ENCODE results near the gene TRIOBP. TPM values are rescaled to one million over a fixed set of nuclear protein-coding genes. Genes with fewer than 3 reads are reported as not detected.

The TRIOBP gene
- total RNA-seq, 2 donors from 2014 or later, result 74.7 to 82.2 TPM

DNA sequence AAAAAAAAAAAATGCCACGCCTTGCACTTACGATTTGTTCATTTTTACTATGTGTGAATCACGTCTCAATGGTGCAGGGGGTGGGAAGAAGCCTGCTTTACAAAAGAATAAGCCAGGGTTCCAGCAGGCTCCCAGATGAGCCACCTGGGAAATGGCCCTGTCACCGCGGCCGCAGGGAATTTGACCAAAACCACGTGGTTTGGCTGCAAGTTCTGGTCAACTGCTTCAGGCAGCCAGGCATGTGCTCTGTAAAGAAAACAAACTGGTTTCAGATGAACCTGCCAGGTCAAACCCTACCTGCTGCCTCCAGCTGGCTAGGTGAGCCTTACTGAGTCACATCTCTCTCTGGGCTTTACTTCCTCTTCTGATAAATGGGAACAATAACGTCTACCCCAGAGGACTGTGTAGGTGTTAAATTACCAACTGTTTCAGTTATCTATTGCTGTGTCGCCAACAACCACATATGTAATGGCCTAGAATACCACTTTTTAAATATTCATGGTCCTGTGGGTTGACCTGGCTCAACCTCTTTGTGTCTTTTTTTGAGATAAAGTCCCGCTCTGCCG is 80.4 kb downstream of the TRIOBP start:
- H3K27ac ChIP-seq (ENCODE audit: low read depth, low read length), result no peak overlapping the region
- no peak overlapping the region for H3K9ac ChIP-seq (ENCODE audit: extremely low read depth, low read length, poor library complexity, severe bottlenecking)

DNA sequence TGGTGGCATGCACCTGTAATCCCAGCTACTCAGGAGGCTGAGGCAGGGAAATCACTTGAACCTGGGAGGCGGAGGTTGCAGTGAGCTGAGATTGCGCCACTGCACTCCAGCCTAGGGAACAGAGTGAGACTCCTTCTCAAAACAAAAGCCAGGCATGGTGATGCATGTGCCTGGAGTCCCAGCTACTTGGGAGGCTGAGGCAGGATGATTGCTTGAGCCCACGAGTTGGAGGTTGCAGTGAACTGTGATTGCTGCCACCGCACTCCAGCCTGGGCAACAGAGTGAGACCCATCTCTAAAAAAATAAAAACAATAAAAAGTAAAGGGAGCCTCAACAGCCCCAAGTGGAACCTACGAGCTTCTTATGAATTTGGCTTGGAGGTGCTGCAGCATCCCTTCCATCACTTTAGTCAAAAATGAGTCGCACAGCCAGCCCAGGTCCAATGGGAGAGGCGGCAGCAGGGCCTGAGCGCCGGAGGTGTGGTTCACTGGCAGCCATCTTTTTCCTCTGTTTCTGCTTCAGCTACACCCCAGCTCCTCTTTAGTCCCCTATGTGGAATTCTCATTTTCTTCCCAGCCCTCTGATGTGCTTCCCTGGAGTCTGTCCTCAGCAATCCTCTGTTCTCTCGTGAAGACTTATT is 81.6 kb downstream of the TRIOBP start:
- no peak overlapping the region for H3K4me3 ChIP-seq (ENCODE audit: low read length)
- no peak overlapping the region for H3K9ac ChIP-seq (ENCODE audit: extremely low read depth, low read length, poor library complexity, severe bottlenecking)
- no peak for DNase-seq
- no peak overlapping the region for H3K4me3 Mint-ChIP-seq
- peaks cover 12% of the 10 kb centered on the region for H3K4me1 Mint-ChIP-seq
- no peak overlapping the region for H3K27ac Mint-ChIP-seq
- no peaks in the 10 kb centered on the region for H3K36me3 ChIP-seq (ENCODE audit: control insufficient read depth, insufficient read depth, low read length)
- no peak overlapping the region for H3K27ac ChIP-seq (ENCODE audit: low read depth, low read length)
- TF ChIP-seq, protein P1, sequence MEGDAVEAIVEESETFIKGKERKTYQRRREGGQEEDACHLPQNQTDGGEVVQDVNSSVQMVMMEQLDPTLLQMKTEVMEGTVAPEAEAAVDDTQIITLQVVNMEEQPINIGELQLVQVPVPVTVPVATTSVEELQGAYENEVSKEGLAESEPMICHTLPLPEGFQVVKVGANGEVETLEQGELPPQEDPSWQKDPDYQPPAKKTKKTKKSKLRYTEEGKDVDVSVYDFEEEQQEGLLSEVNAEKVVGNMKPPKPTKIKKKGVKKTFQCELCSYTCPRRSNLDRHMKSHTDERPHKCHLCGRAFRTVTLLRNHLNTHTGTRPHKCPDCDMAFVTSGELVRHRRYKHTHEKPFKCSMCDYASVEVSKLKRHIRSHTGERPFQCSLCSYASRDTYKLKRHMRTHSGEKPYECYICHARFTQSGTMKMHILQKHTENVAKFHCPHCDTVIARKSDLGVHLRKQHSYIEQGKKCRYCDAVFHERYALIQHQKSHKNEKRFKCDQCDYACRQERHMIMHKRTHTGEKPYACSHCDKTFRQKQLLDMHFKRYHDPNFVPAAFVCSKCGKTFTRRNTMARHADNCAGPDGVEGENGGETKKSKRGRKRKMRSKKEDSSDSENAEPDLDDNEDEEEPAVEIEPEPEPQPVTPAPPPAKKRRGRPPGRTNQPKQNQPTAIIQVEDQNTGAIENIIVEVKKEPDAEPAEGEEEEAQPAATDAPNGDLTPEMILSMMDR (conservative IDR thresholded peaks at IDR 0.05), result no peak
- H3K9me3 Mint-ChIP-seq, result no peaks in the 10 kb centered on the region
- peaks cover 3% of the 10 kb centered on the region for H3K36me3 Mint-ChIP-seq (ENCODE audit: low read depth)
- peaks cover 2% of the 10 kb centered on the region for H3K27me3 Mint-ChIP-seq (ENCODE audit: insufficient read depth)
- H3K27me3 ChIP-seq (ENCODE audit: control insufficient read depth, insufficient read depth, low read length, poor library complexity, severe bottlenecking), result no peaks in the 10 kb centered on the region
- H3K4me1 ChIP-seq (ENCODE audit: control insufficient read depth, insufficient read depth, low read length), result no peaks in the 10 kb centered on the region
- 91 to 98% methylated on average over 8 to 10 of the region's 10 CpGs for WGBS, 2 experiments (ENCODE audit: insufficient coverage in 1 of 2, insufficient read length in 1 of 2)
- no peaks in the 10 kb centered on the region for H3K9me3 ChIP-seq (ENCODE audit: control insufficient read depth, low read length)

More for the DNA sequence above, 80.4 kb downstream of the TRIOBP start:
- 69 to 82% methylated on average over 9 to 11 of the region's 11 CpGs for WGBS, 2 experiments (ENCODE audit: insufficient coverage in 1 of 2, insufficient read length in 1 of 2)
- Mint-ChIP-seq H3K27me3 (ENCODE audit: insufficient read depth) (peaks cover 2% of the 10 kb centered on the region), H3K36me3 (ENCODE audit: low read depth) (peaks cover 14% of the 10 kb centered on the region), H3K4me1 (peaks cover 12% of the 10 kb centered on the region), H3K4me3 (no peak overlapping the region), H3K9me3 (no peaks in the 10 kb centered on the region), H3K27ac (no peak overlapping the region)
- no peak overlapping the region for H3K4me3 ChIP-seq (ENCODE audit: low read length)
- H3K27me3 ChIP-seq (ENCODE audit: control insufficient read depth, insufficient read depth, low read length, poor library complexity, severe bottlenecking), result no peaks in the 10 kb centered on the region
- DNase-seq, result no peak
- peaks cover 11% of the 10 kb centered on the region for H3K36me3 ChIP-seq (ENCODE audit: control insufficient read depth, insufficient read depth, low read length)
- H3K9me3 ChIP-seq (ENCODE audit: control insufficient read depth, low read length), result no peaks in the 10 kb centered on the region
- TF ChIP-seq, protein P1 (conservative IDR thresholded peaks at IDR 0.05), result no peak
- no peaks in the 10 kb centered on the region for H3K4me1 ChIP-seq (ENCODE audit: control insufficient read depth, insufficient read depth, low read length)

DNA sequence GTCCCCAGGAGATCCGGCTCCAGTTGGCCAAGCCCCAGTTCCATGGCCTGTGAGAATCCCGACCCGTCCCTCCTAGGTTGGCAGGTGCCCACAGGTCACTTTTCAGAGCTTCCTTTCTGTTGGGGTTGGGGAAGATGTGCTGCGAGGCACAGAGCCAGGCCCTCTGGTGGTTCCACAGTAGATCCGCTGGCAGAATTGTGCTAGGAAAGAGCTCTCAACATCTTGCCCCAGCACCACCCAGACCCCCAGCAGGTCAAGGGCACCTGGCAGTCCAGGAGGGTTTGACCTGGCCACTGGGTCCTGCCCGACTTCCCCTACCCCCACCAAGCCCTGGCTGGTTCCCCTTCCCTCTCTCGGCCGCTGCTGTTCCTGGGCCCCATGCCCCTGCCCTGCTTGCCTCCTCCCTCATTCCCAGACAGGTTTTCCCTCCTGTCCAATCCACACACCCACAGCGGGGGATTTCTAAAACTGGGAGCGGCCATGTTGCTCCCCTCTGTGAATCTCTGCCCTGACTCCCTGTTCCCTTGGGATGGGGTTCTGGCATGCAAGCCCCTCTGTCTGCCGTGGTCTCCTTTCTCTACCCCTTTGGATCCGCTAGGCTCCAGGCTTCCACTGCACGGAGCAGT is 84.7 kb downstream of the TRIOBP start:
- H3K4me3 Mint-ChIP-seq, result no peak overlapping the region
- Histone ChIP-seq H3K27me3 (ENCODE audit: control insufficient read depth, insufficient read depth, low read length, poor library complexity, severe bottlenecking) (no peaks in the 10 kb centered on the region), H3K27ac (ENCODE audit: low read depth, low read length) (no peak overlapping the region), H3K9ac (ENCODE audit: extremely low read depth, low read length, poor library complexity, severe bottlenecking) (no peak overlapping the region), H3K4me3 (ENCODE audit: low read length) (no peak overlapping the region), H3K36me3 (ENCODE audit: control insufficient read depth, insufficient read depth, low read length) (no peaks in the 10 kb centered on the region), H3K4me1 (ENCODE audit: control insufficient read depth, insufficient read depth, low read length) (no peaks in the 10 kb centered on the region), H3K9me3 (ENCODE audit: control insufficient read depth, low read length) (no peaks in the 10 kb centered on the region)
- peaks cover 9% of the 10 kb centered on the region for H3K9me3 Mint-ChIP-seq
- H3K36me3 Mint-ChIP-seq (ENCODE audit: low read depth), result no peaks in the 10 kb centered on the region
- peak; percentile 75 for DNase-seq
- no peak overlapping the region for H3K27ac Mint-ChIP-seq
- H3K4me1 Mint-ChIP-seq, result peaks cover 12% of the 10 kb centered on the region
- H3K27me3 Mint-ChIP-seq (ENCODE audit: insufficient read depth), result peaks cover 8% of the 10 kb centered on the region
- TF ChIP-seq, protein P1 (conservative IDR thresholded peaks at IDR 0.05), result peak; percentile 70
- 88 to 90% methylated on average over 9 to 13 of the region's 13 CpGs for WGBS, 2 experiments (ENCODE audit: insufficient coverage in 1 of 2, insufficient read length in 1 of 2)

Measured in endodermal cell (in vitro differentiated cells).